Renal pelvis (tissue), 4 donors: ENCODE data around the gene SYCE3. TPM values are rescaled to one million over a fixed set of nuclear protein-coding genes. Genes with fewer than 3 reads are reported as not detected.
A peak's percentile ranks its signal among the peaks of the same experiment; 100 is the strongest.

ENCODE experiments used
- DNase-seq: peaks from one replicate; pipeline ENCODE4 v3.0.0-alpha.2; 2013
- polyA plus RNA-seq, 3 donors: library from polyadenylated mRNA; unstranded; fragments of 120-200 nt; gene quantifications; one replicate each; pipeline ENCODE4 v1.2.1, GENCODE V29; 2013; ENCODE audit not compliant: insufficient read length in 3 of 3

The SYCE3 gene
- polyA plus RNA-seq, 3 donors: 0.58 TPM; not detected in 2

DNA sequence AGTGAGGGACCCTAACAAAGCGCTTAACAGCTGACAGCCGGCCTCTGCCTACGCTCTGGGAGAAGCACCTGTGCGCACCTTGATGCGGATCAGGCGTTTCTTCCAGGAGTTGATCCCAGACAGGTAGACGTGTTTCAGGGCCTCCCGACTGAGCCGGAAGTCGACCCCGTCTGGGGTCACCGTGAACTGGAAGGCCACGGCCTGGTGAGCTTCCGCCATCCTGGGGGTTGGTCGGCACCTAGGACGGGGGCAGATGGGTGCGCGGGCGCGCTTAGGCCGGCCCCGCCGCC, 14.9 kb upstream of the SYCE3 start:
- DNase-seq: no peak

DNA sequence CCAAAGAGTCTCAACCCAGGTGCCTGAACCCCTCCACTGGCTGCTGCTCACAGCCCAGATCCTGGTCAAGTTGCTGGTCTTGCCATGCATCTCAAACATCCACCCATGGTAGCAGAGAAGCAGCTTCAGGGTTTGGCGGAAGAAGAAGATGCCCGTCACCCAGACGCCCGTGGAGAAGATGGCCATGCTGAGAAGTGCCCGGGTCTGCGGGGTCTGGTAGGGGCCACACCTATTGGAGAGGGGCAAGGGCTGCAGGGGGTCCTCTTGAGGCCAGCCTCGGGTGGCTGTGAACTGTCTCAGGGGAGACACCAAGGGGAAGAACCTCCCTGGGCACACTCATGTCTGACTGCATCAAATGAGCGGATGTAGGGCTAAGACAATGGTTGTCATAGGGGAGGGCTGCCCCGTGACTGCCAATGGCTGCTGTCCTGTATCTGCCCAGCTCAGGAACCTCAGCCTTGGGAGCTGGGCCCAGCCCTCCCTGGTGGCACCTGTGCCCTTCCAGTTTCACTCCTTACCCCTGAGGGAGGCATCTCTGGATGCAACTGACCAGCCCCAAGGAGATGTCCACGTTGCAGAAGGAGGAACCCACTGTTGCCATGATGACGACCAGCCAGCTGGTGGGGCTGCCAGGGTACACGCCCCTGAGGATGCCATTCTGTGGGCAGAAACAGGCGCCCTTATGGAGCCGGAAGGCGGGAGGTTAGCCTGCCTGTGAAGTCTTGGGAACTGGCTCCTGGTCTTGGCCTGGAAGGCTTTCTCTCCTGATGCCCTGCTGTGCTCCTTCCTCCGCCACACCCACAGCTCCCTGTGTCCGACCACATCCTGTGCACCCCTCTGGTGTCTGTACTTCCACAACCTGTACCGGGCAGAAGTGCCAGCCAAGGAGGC, 14.3 kb upstream of the SYCE3 start:
- DNase-seq: no peak

DNA sequence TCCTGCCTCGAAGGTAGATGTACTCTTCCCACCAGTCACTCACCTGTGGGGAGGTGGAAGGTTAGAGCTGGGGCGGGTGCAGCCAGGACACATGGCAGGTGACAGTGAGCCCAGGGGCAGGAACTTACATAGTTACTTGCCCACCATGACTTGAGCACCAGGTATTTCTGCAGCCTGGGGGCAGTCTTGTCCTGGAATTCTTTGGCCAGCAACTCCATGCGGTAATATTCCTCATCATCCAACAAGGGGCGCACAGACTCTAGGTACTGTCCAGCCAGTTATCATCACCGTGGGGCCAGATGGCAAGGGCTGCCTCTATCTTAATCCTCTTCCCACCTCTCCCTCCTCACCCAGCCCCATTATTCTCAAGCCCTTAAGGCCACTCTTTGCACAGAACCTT, 13.4 kb upstream of the SYCE3 start:
- DNase-seq: peak; percentile 52

DNA sequence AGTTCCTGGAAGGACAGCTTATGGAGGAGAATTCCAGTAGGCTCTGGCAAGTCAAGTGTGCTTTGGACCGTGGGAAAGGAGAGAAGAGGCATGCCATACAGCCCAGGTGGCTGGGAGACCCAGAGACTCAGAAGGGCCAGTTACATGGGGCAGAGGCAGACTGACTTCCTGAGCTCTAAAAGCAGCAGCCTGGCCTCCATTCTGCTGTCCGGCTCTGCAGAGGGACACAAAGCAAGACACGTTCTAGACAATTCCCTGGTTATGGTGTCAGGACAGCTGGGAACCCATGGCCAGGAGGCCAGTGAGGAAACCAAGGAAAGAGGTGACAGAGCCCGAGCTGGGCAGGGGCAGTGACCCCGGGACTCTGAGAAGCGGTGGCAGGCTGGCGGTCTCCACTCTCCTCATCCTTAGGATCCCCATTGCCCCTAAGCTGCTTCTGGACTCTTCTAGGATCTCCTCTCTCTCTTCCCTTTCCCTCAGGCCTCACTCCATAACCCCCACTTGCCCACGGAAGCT, 12.8 kb upstream of the SYCE3 start:
- no peak for DNase-seq

DNA sequence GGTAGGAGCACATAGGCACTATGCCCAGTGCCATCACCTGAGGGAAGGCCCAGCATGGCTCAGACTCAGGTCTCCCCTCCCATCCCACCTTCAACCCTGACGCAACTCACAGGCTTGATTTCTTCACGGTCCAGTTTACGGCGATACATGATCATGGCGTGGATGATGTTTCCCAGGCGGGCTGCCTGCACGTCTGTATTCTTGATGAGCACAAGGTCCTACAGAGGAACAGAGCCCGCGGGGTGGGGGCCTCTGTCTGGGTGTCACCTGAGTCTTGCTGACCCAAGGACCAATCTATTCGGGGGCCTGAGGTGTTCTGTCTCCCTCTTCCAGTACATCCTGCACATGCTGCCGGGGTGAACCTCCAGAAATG, 11.7 kb upstream of the SYCE3 start:
- DNase-seq: no peak

DNA sequence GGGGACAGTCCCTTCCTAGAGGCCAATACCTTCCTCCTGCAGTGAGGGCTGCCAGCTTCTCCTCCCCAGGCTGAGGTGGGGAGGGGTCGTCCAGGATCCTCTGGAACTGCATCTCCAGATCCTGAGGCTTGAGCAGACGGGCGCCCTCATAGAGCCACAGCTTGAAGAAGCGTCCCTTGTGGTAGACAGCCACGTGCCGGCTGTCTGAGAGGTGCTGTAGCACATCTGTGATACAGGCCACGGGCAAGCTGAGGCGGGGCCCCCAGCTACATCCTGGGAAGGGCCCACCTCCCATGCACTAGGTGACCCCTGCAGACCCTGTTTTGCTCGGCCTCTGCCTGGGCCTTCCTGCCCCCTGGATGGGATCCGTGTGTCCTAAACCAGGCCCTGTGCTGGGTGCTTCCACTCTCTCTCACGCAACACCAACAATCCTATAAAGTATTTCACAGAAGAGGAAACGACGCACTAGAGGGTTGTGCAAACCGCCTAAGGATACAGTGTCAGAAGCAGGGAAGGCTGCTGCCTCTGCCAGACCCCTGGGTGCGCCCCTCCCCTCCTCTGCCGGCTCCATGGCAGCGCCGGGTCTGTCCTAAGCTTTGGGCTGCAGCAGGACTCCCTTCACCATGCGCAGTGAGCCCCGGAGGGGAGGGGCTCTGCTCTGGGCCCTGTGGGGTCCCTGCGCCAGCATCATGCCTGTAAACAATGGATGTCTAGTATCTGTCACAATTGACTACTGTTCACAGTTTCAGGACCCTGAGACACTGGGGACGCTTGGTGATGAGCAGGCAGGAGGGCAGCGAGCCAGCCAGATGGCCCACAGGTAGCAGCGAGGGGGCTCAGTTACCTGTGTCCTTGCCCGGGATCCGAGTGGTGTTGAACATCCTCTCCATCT, 11.0 kb upstream of the SYCE3 start:
- DNase-seq: no peak

DNA sequence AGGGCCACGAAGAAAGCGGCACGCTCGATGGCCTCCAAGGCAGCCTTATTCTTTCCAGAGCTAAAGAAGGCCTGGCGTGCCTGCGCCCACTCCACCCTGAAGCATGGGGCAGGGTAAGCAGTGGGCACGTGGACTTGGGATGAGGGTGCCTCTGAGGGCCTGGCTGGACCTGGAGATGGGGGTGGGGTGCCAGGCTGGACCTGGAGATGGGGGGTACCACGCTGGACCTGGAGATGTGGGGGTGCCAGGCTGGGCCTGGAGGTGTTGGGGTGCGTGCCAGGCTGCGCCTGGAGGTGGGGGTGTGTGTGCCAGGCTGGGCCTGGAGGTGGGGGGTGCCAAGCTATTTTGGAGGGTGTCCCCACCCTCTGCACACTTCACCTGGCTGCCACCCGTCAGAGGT, 10.2 kb upstream of the SYCE3 start:
- no peak for DNase-seq

DNA sequence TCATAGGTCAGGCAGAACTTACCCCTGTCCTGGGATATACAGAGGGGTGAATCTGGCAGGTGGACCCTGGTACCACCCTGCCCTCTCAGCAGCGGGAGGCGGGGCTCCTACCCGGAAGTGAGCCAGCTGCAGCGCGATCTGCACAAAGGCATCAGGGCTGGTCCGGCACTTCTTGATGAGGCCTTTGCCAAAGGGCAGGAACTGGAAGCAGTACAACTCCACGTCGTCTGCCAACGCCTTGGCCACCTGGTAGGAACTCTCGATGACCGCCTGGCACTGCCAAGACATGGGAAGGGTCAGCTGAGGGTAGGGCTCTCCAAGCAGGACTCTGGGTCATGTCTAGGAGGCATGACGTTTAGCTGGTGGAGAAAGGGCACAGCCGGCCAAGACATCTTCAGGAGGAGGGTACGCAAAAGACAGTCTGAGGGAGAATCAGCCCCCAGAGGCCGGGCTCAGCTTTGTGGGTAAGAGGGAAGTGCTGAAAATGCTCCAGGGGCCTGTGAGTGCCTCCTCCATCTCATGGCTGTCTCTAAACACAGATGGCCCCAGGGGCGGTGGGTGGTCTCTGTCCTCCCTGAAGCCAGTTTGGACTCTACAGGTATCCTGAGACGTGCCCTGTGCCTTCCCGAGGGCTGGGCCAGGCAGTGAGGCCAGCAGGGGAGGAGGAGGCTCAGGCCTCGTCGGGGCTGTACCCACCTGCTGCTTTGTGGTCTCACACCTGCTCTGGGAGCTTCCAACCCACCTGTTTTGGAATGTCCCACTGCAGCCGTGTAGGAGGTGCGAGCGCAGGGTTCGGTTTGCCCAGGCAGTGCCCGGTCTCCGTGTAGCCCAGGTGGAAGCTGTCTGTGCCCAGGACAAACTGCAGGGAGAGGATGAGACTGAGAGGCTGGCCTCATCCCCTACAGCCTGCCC, 8.8 kb upstream of the SYCE3 start:
- no peak for DNase-seq

DNA sequence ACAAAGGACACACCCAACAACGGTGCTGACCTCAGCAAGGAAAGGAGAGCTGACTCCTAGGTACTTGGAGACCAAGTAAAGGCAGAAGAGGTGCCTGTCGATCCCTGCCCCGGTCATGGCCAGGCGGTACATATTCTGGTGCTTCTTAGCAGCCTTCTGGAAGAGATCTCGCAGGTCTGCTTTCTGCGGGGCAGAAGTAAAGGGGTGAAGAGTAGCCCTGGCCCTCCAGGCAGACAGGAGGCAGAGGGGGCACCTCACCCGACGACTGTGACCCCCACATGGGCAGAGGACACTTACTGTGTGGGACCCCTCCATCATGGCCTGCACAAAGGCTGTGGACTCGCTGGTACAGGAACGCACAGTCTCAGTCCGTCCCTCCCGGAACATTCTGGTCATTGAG, 8.1 kb upstream of the SYCE3 start:
- DNase-seq: no peak

DNA sequence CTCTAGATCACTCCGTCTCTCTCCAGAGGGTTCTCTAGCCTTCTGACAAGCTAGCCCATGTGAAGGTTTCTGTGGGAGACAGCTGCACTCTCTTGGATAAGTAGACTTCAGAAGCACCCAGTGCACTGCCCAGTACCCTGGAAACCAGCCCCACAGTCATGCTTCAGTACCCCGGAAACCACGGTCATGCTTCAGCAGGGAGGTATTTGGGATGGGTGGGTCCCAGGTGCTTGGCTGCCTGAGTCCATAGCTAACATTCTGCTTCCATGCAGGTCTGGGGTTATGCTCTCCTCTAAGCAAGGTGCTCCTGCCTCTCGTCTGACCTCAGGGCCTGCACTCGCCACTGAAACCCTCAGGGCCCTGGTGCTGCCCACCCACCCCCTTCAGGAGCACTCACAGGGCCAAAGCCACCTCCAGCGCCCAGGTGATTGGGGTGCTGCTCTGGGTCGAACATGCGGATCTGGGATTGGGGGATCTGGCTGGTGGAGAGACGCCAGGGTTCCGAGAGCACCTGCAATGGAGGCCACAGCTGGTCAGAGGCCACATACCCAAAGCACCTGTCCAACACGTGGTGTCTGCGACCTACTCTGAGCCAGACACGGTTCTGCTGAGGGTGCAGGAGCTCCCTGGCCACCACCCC, 7.3 kb upstream of the SYCE3 start:
- no peak for DNase-seq

DNA sequence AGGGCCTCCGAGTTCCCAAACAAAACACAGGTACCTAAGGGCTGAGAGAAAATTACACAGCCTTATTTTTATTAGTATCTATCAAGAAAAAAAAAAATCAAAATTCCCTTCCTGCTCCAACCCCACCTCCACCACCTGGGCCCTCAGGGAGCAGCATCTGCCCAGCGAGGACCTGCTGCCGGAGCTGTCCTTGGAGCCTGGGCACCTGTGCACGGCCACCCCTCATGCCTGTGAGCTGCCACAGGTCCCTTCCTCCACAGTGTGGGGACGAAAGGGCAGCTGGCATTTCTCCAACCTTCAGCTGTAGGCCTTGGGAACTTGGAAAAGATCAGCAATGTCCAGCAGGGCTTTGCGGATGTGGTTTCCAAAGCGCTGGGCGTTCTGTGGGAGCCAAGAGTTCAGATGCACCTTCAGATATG, 6.3 kb upstream of the SYCE3 start:
- DNase-seq: no peak

DNA sequence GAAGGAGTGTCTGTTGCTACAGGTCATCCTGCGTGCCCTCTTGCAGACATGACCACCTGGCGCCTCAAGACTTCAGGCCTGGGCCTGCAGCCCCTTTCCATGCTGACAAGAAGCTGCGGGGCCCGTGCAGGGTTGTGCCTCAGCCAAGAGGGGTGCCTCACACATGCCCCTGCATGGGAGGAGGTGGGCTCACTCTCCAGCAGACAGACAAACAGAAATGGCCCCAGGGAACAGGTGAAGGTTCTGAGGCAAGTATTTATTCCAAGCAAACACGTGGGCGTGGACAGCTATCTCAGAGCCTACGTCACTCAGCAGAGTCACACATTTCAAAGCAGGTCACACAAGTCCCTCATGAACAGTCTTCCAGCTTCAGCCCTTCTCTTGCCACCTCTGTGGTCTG, 5.9 kb upstream of the SYCE3 start:
- no peak for DNase-seq

DNA sequence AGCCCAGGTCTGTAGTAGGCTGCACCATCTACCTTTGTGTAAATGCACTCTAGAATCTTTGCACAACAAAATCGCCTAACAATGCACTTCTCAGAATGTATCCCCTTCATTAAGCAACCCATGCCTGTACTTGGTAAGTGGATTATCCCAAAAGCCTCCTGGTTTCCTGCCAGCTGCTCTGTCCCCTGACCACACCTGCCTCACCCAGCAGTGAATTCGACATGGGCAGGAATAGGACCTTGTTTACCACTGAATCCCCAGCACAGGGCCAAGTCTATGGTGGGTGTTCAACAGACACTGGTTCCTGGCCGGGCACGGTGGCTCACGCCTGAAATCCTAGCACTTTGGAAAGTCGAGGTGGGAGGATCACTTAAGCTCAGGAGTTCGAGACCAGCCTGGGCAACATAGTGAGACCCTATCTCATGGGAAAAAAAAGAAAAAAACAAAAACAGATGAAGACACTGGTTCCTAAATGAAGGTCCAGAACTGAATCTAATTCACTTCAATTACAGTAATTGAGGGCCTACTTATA, 5.1 kb upstream of the SYCE3 start:
- DNase-seq: no peak

DNA sequence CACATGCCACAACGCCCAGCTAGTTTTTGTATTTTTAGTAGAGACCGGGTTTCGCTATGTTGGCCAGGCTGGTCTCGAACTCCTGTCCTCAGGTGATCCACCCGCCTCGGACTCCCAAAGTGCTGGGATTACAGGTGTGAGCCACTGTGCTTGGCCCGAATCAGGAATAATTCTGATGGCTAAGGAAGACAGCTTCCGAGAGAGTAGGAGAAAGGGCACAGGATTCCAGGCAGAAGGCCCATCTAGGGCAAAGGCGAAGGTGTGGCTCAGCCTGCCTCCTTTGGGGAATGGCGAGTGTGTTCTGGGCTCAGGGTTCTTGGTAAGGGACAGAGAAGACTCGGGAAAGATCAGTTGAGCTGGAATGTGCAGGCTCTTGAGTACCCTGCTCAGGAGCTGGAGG, 1.6 kb upstream of the SYCE3 start:
- DNase-seq: no peak

DNA sequence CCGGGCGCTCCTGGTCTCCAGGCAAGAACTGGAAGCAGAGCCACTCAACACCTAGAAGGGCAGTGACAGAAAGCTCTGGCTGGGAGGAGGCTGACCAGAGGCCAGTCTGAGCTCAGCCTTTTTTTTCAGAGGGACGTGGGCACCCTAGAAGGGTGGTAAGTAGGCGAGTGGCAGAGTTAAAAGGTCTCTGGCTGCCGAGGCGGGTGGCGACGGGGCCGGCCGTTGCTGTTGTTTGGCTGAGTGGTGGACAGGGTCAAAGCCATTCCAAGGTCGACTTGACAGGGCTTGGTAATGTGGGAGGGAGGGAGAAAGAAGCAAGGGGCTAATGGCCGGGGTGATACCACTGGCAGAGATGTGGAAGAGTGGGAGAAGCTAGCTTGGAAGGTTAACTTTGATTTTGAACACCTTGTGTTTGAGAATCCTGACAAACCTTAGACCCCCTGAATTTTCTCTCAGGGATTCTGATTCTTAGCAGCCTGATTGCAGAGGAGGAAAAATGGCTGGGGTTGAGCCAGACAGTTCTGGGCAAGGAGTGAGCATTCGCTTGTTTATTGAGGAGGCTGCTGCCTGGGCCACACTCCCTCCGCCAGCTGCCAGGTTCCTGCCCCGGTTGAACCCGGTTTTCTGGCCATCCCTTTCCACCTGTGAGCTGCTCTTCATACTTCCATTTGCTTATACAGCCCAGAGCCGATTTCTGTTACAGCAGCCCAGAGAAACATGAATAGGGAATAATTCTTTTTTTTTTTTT, 868 bp upstream of the SYCE3 start:
- DNase-seq: no peak

DNA sequence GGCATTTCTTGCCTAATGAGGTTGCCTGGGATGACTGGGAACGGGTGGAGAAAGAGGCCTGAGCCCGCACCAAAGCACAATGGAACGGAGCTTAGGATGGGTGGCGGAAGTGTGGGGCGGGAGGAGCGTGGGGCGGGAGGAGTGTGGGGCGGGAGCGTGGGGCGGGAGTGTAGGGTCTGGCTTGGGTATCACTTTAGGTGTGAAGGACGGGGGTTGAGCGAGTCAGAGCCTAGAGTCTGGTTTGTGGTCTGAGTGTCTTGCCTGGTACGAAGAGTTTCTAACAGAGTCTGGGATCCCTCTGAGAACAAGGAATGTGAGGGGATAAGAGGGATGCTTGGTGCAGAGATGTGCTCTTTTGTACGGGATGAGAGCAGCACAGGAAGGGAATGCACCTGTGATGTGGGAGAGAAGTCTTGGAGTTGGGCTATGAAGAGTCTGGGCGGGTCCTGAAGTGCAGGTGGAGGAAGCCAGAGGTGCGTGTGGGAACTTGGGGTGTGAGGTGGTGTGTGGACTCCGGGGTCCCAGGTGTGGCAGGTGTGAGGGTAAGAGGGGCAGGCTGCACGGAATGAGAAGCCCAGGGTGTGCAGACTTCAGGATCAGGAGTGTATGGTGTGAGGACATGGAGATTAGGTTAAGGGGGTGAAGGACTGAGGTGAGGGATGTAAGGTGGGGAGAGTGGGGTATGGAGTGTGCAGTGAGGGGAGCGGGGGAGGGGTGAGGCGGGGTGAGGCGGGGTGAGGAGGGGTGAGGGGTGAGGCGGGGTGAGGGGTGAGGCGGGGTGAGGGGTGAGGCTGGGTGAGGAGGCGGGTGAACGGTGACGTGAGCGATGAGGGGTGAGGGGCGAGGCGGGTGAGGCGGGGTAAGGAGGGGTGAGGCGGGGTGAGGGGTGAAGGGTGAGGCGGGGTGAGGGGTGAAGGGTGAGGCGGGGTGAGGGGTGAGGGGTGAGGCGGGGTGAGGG, 1.0 kb downstream of the SYCE3 start:
- no peak for DNase-seq

DNA sequence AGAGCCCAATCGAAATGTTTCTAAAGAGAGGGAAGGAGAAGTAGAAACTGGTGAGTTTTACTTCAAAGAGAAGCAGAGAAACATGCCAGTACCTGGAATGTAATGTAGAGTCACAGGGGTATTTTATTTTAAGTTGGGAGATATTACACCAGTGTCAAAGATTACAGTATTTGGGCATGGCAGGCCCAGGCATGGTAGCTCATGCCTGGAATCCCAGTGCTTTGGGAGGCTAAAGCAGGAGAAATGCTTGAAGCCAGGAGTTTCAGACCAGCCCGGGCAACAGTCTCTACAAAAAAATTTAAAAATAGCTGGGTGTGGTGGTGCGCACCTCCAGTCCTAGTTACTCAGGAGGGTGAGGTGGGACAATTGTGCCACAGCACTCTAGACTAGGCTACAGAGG, 2.7 kb downstream of the SYCE3 start:
- no peak for DNase-seq

DNA sequence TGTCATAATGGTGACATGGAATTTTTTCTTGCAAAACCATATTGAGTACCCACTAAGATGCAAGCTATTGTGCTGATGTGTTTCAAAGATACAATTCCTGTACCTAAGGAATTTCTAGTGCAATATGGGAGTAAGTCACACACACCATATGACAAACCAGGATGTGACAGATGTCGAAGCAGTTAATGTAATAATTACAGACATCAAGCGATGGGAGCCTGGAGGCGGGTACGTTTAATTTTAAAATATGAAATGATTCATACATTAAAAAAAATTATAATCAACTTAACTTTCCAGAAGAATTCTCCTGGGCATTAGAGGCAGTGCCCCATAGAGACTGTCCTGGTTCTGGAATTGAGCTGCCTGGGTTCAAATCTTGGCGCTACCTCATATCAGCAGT, 6.0 kb downstream of the SYCE3 start:
- DNase-seq: no peak

DNA sequence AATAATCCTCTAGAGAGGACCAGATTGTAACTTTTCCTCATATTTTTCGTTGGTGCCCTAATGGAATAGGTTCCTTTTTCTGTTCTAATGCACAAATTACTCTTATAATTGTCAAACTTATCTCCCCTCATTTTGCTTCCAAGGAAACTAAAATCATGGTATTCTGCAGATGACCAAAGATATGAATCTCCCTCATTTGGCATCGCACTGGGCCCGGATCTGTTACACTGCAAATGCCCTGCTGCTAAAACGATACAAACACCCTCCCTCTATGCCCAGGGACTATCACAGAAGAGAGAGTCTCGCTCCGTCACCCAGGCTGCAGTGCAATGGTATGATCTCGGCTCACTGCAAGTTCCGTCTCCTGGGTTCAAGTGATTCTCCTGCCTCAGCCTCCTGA, 9.4 kb downstream of the SYCE3 start:
- DNase-seq: no peak
